T-helper 17 cell (primary cell): Measurements from ENCODE around the gene CDH4. TPM values are rescaled to one million over a fixed set of nuclear protein-coding genes. Genes with fewer than 3 reads are reported as not detected.

Source experiments
- ATAC-seq: fragments of 150-1000 bp; cut with Tn5 transposase; 2 replicates; pipeline ENCODE4 v1.10.0; 2021; ENCODE audit warnings: mild to moderate bottlenecking, moderate library complexity
- DNase-seq, 3 donors: peaks; one replicate each; pipeline versions ENCODE4 v3.0.0 to v3.0.0-alpha.2; 2020 to 2021
- H3K9me3 ChIP-seq: one replicate; pipeline ENCODE4 v1.7.0; 2013; ENCODE audit warnings: low read length, mild to moderate bottlenecking; ENCODE audit not compliant: control insufficient read depth, poor library complexity, severe bottlenecking
- H3K27ac Mint-ChIP-seq: one replicate; pipeline ENCODE4 v1.8.0; 2022; ENCODE audit warnings: mild to moderate bottlenecking, moderate library complexity, mixed read lengths
- H3K27me3 Mint-ChIP-seq: one replicate; pipeline ENCODE4 v1.8.0; 2022; ENCODE audit warnings: mixed read lengths
- H3K36me3 Mint-ChIP-seq: one replicate; pipeline ENCODE4 v1.8.0; 2022; ENCODE audit warnings: low read depth, mixed read lengths
- H3K4me1 Mint-ChIP-seq: one replicate; pipeline ENCODE4 v1.8.0; 2022; ENCODE audit warnings: mild to moderate bottlenecking, mixed read lengths
- H3K4me3 Mint-ChIP-seq: one replicate; pipeline ENCODE4 v1.8.0; 2022; ENCODE audit warnings: mild to moderate bottlenecking, moderate library complexity, mixed read lengths
- total RNA-seq, 4 donors: library from RNA in 2 of 4; stranded (reverse) in 2 of 4; gene quantifications; one replicate each; pipeline ENCODE4 v1.2.3 and lab custom pipeline; 2022 to 2026

CDH4 gene
- total RNA-seq, 2 donors from 2014 or later: 0.55 to 0.67 TPM

GRCh38 chr20:61355585-61355984 lies 103.5 kb downstream of the CDH4 start:
- DNase-seq: no peak
- Mint-ChIP-seq H3K36me3 (no peaks in the 10 kb centered on the region), H3K4me3 (no peak overlapping the region), H3K4me1 (no peaks in the 10 kb centered on the region), H3K27me3 (peaks cover 15% of the 10 kb centered on the region), H3K27ac (no peak overlapping the region)
- no peaks in the 10 kb centered on the region for H3K9me3 ChIP-seq
- ATAC-seq: no peak

- no peak overlapping the region for H3K4me3 Mint-ChIP-seq
- DNase-seq (no peak), ATAC-seq (no peak)
- no peak overlapping the region for H3K27ac Mint-ChIP-seq
- H3K9me3 ChIP-seq: no peaks in the 10 kb centered on the region
- H3K4me1 Mint-ChIP-seq: no peaks in the 10 kb centered on the region
- no peaks in the 10 kb centered on the region for H3K36me3 Mint-ChIP-seq
- peaks cover 15% of the 10 kb centered on the region for H3K27me3 Mint-ChIP-seq
Measured at GRCh38 chr20:61356196-61356595, 104.1 kb downstream of the CDH4 start.

- H3K27ac Mint-ChIP-seq: no peak overlapping the region
- no peak for DNase-seq
- H3K4me3 Mint-ChIP-seq: no peak overlapping the region
- ATAC-seq: no peak
- no peaks in the 10 kb centered on the region for H3K36me3 Mint-ChIP-seq
- no peaks in the 10 kb centered on the region for H3K9me3 ChIP-seq
- H3K27me3 Mint-ChIP-seq: peaks cover 15% of the 10 kb centered on the region
- no peaks in the 10 kb centered on the region for H3K4me1 Mint-ChIP-seq
Measured at GRCh38 chr20:61357119-61357518, 105.1 kb downstream of the CDH4 start.

GRCh38 chr20:61359254-61359653 lies 107.2 kb downstream of the CDH4 start:
- ATAC-seq: no peak
- Mint-ChIP-seq H3K27me3 (peaks cover 15% of the 10 kb centered on the region), H3K36me3 (no peaks in the 10 kb centered on the region), H3K27ac (no peak overlapping the region), H3K4me3 (no peak overlapping the region), H3K4me1 (no peaks in the 10 kb centered on the region)
- DNase-seq: no peak
- H3K9me3 ChIP-seq: no peaks in the 10 kb centered on the region

GRCh38 chr20:61360296-61360695 lies 108.2 kb downstream of the CDH4 start:
- ATAC-seq: no peak

GRCh38 chr20:61360940-61361339 lies 108.9 kb downstream of the CDH4 start:
- Mint-ChIP-seq H3K27me3 (peaks cover 8% of the 10 kb centered on the region), H3K4me1 (no peaks in the 10 kb centered on the region), H3K27ac (no peak overlapping the region), H3K36me3 (no peaks in the 10 kb centered on the region), H3K4me3 (no peak overlapping the region)
- ATAC-seq (no peak), DNase-seq (no peak)
- H3K9me3 ChIP-seq: no peaks in the 10 kb centered on the region

More at GRCh38 chr20:61360296-61360695, 108.2 kb downstream of the CDH4 start:
- DNase-seq: no peak
- Mint-ChIP-seq H3K27ac (no peak overlapping the region), H3K4me3 (no peak overlapping the region), H3K4me1 (no peaks in the 10 kb centered on the region), H3K27me3 (peaks cover 15% of the 10 kb centered on the region), H3K36me3 (no peaks in the 10 kb centered on the region)
- no peaks in the 10 kb centered on the region for H3K9me3 ChIP-seq

- no peaks in the 10 kb centered on the region for H3K9me3 ChIP-seq
- H3K36me3 Mint-ChIP-seq: no peaks in the 10 kb centered on the region
- peaks cover 8% of the 10 kb centered on the region for H3K27me3 Mint-ChIP-seq
- ATAC-seq (no peak), DNase-seq (no peak)
- no peak overlapping the region for H3K4me3 Mint-ChIP-seq
- H3K4me1 Mint-ChIP-seq: no peaks in the 10 kb centered on the region
- H3K27ac Mint-ChIP-seq: no peak overlapping the region
Measured at GRCh38 chr20:61361501-61361900, 109.4 kb downstream of the CDH4 start.

- no peaks in the 10 kb centered on the region for H3K9me3 ChIP-seq
- no peaks in the 10 kb centered on the region for H3K4me1 Mint-ChIP-seq
- DNase-seq: no peak
- H3K36me3 Mint-ChIP-seq: no peaks in the 10 kb centered on the region
- no peak overlapping the region for H3K27ac Mint-ChIP-seq
- ATAC-seq: no peak
- no peak overlapping the region for H3K4me3 Mint-ChIP-seq
- no peaks in the 10 kb centered on the region for H3K27me3 Mint-ChIP-seq
Measured at GRCh38 chr20:61364147-61364546, 112.1 kb downstream of the CDH4 start.

- Mint-ChIP-seq H3K27me3 (no peaks in the 10 kb centered on the region), H3K4me1 (no peaks in the 10 kb centered on the region), H3K4me3 (no peak overlapping the region), H3K36me3 (no peaks in the 10 kb centered on the region), H3K27ac (no peak overlapping the region)
- ATAC-seq: no peak
- H3K9me3 ChIP-seq: no peaks in the 10 kb centered on the region
- DNase-seq: no peak
Measured at GRCh38 chr20:61366914-61367313, 114.9 kb downstream of the CDH4 start.

- no peaks in the 10 kb centered on the region for H3K9me3 ChIP-seq
- DNase-seq (no peak), ATAC-seq (no peak)
- Mint-ChIP-seq H3K36me3 (no peaks in the 10 kb centered on the region), H3K4me3 (no peak overlapping the region), H3K27ac (no peak overlapping the region), H3K27me3 (no peaks in the 10 kb centered on the region), H3K4me1 (no peaks in the 10 kb centered on the region)
Measured at GRCh38 chr20:61369731-61370520, 117.9 kb downstream of the CDH4 start.

GRCh38 chr20:61370841-61371303 lies 118.8 kb downstream of the CDH4 start:
- no peaks in the 10 kb centered on the region for H3K36me3 Mint-ChIP-seq
- no peak overlapping the region for H3K4me3 Mint-ChIP-seq

GRCh38 chr20:61371501-61372136 lies 119.6 kb downstream of the CDH4 start:
- ATAC-seq (no peak), DNase-seq (no peak)
- Mint-ChIP-seq H3K36me3 (no peaks in the 10 kb centered on the region), H3K4me3 (no peak overlapping the region), H3K27ac (no peak overlapping the region), H3K27me3 (no peaks in the 10 kb centered on the region), H3K4me1 (no peaks in the 10 kb centered on the region)
- H3K9me3 ChIP-seq: no peaks in the 10 kb centered on the region

More at GRCh38 chr20:61370841-61371303, 118.8 kb downstream of the CDH4 start:
- no peak for ATAC-seq
- no peak overlapping the region for H3K27ac Mint-ChIP-seq
- no peaks in the 10 kb centered on the region for H3K4me1 Mint-ChIP-seq
- DNase-seq: no peak
- no peaks in the 10 kb centered on the region for H3K9me3 ChIP-seq
- H3K27me3 Mint-ChIP-seq: no peaks in the 10 kb centered on the region

- no peaks in the 10 kb centered on the region for H3K27me3 Mint-ChIP-seq
- H3K4me3 Mint-ChIP-seq: no peak overlapping the region
- no peak overlapping the region for H3K27ac Mint-ChIP-seq
- H3K36me3 Mint-ChIP-seq: no peaks in the 10 kb centered on the region
- ATAC-seq: no peak
- no peaks in the 10 kb centered on the region for H3K9me3 ChIP-seq
- no peaks in the 10 kb centered on the region for H3K4me1 Mint-ChIP-seq
- no peak for DNase-seq
Measured at GRCh38 chr20:61372137-61373054, 120.3 kb downstream of the CDH4 start.
